ENCODE measurements around the gene FBXL14. TPM values are rescaled to one million over a fixed set of nuclear protein-coding genes. Genes with fewer than 3 reads are reported as not detected.

FBXL14 gene
- total RNA-seq, 2 experiments from 2014 or later, result 27.5 to 28.9 TPM

- Mint-ChIP-seq H3K4me1 (ENCODE audit: low read depth) (peaks cover 37% of the 10 kb centered on the region), H3K36me3 (ENCODE audit: low read depth) (no peaks in the 10 kb centered on the region), H3K27me3 (ENCODE audit: low read depth) (peaks cover 68% of the 10 kb centered on the region), H3K4me3 (peak overlapping the region; percentile 49), H3K27ac (no peak overlapping the region), H3K9me3 (ENCODE audit: insufficient read depth) (no peaks in the 10 kb centered on the region)
- no peak for DNase-seq
- ATAC-seq, result no peak
- CTCF ChIA-PET, result interaction anchor here (1.6 to 2.5 kb wide), 2 partner anchors 53 to 412 kb away, joined by 6 to 9 read pairs; no protein-coding TSS in a partner anchor
- POLR2A ChIA-PET, result no interaction called here
Observed at GRCh38 chr12:1529862-1530591, 64.4 kb downstream of the FBXL14 start.

GRCh38 chr12:1529228-1529861 lies 65.0 kb downstream of the FBXL14 start:
- H3K9me3 Mint-ChIP-seq (ENCODE audit: insufficient read depth), result no peaks in the 10 kb centered on the region
- CTCF ChIA-PET, result interaction anchor here (1.6 to 2.5 kb wide), 2 partner anchors 54 to 411 kb away, joined by 6 to 9 read pairs; no protein-coding TSS in a partner anchor
- ATAC-seq (no peak), DNase-seq (no peak)
- peak overlapping the region; percentile 49 for H3K4me3 Mint-ChIP-seq
- H3K27me3 Mint-ChIP-seq (ENCODE audit: low read depth), result peaks cover 70% of the 10 kb centered on the region
- no peaks in the 10 kb centered on the region for H3K36me3 Mint-ChIP-seq (ENCODE audit: low read depth)
- POLR2A ChIA-PET, result no interaction called here
- H3K27ac Mint-ChIP-seq, result no peak overlapping the region
- peaks cover 31% of the 10 kb centered on the region for H3K4me1 Mint-ChIP-seq (ENCODE audit: low read depth)

GRCh38 chr12:1528791-1529190 lies 65.6 kb downstream of the FBXL14 start:
- peaks cover 27% of the 10 kb centered on the region for H3K4me1 Mint-ChIP-seq (ENCODE audit: low read depth)
- no peak overlapping the region for H3K27ac Mint-ChIP-seq
- peaks cover 73% of the 10 kb centered on the region for H3K27me3 Mint-ChIP-seq (ENCODE audit: low read depth)
- DNase-seq (no peak), ATAC-seq (no peak)
- H3K36me3 Mint-ChIP-seq (ENCODE audit: low read depth), result no peaks in the 10 kb centered on the region
- ChIA-PET POLR2A (no interaction called here), CTCF (interaction anchor here (1.6 to 2.5 kb wide), 2 partner anchors 54 to 411 kb away, joined by 6 to 9 read pairs; no protein-coding TSS in a partner anchor)
- no peak overlapping the region for H3K4me3 Mint-ChIP-seq
- H3K9me3 Mint-ChIP-seq (ENCODE audit: insufficient read depth), result no peaks in the 10 kb centered on the region

GRCh38 chr12:1527789-1528188 lies 66.6 kb downstream of the FBXL14 start:
- no peaks in the 10 kb centered on the region for H3K36me3 Mint-ChIP-seq (ENCODE audit: low read depth)
- H3K4me1 Mint-ChIP-seq (ENCODE audit: low read depth), result peaks cover 17% of the 10 kb centered on the region
- H3K9me3 Mint-ChIP-seq (ENCODE audit: insufficient read depth), result no peaks in the 10 kb centered on the region
- CTCF ChIA-PET, result interaction anchor here (2.5 kb wide), 1 partner anchor 410 kb away, joined by 9 read pairs; no protein-coding TSS in a partner anchor
- no peak overlapping the region for H3K27ac Mint-ChIP-seq
- peaks cover 65% of the 10 kb centered on the region for H3K27me3 Mint-ChIP-seq (ENCODE audit: low read depth)
- POLR2A ChIA-PET, result interaction anchor here (0.5 kb wide), 1 partner anchor 18 kb away, joined by 3 read pairs; no protein-coding TSS in a partner anchor
- no peak for DNase-seq
- H3K4me3 Mint-ChIP-seq, result no peak overlapping the region
- no peak for ATAC-seq

GRCh38 chr12:1525858-1526257 lies 68.5 kb downstream of the FBXL14 start:
- no peak for ATAC-seq
- POLR2A ChIA-PET, result no interaction called here
- CTCF ChIA-PET, result interaction anchor here (0.8 kb wide), 1 partner anchor 58 kb away, joined by 3 read pairs; no protein-coding TSS in a partner anchor
- Mint-ChIP-seq H3K36me3 (ENCODE audit: low read depth) (no peaks in the 10 kb centered on the region), H3K9me3 (ENCODE audit: insufficient read depth) (no peaks in the 10 kb centered on the region), H3K27ac (no peak overlapping the region), H3K27me3 (ENCODE audit: low read depth) (peaks cover 48% of the 10 kb centered on the region), H3K4me1 (ENCODE audit: low read depth) (peaks cover 4% of the 10 kb centered on the region), H3K4me3 (no peak overlapping the region)
- DNase-seq, result no peak

- ATAC-seq (no peak), DNase-seq (no peak)
- Mint-ChIP-seq H3K27ac (no peak overlapping the region), H3K36me3 (ENCODE audit: low read depth) (no peaks in the 10 kb centered on the region), H3K9me3 (ENCODE audit: insufficient read depth) (no peaks in the 10 kb centered on the region), H3K4me1 (ENCODE audit: low read depth) (no peaks in the 10 kb centered on the region), H3K27me3 (ENCODE audit: low read depth) (peaks cover 53% of the 10 kb centered on the region), H3K4me3 (no peak overlapping the region)
- CTCF ChIA-PET, result interaction anchor here (1.5 kb wide), 1 partner anchor 405 kb away, joined by 4 read pairs; no protein-coding TSS in a partner anchor
- POLR2A ChIA-PET, result no interaction called here
Observed at GRCh38 chr12:1523558-1524050, 70.8 kb downstream of the FBXL14 start.

- Mint-ChIP-seq H3K4me1 (ENCODE audit: low read depth) (no peaks in the 10 kb centered on the region), H3K36me3 (ENCODE audit: low read depth) (no peaks in the 10 kb centered on the region), H3K27me3 (ENCODE audit: low read depth) (peaks cover 53% of the 10 kb centered on the region), H3K4me3 (no peak overlapping the region), H3K9me3 (ENCODE audit: insufficient read depth) (no peaks in the 10 kb centered on the region), H3K27ac (no peak overlapping the region)
- ChIA-PET POLR2A (no interaction called here), CTCF (interaction anchor here (1.5 kb wide), 1 partner anchor 405 kb away, joined by 4 read pairs; no protein-coding TSS in a partner anchor)
- DNase-seq, result no peak
- no peak for ATAC-seq
Observed at GRCh38 chr12:1523046-1523445, 71.3 kb downstream of the FBXL14 start.

GRCh38 chr12:1519642-1520041 lies 74.7 kb downstream of the FBXL14 start:
- Mint-ChIP-seq H3K4me1 (ENCODE audit: low read depth) (no peaks in the 10 kb centered on the region), H3K4me3 (no peak overlapping the region), H3K27ac (no peak overlapping the region), H3K9me3 (ENCODE audit: insufficient read depth) (peaks cover 9% of the 10 kb centered on the region), H3K27me3 (ENCODE audit: low read depth) (peaks cover 50% of the 10 kb centered on the region), H3K36me3 (ENCODE audit: low read depth) (no peaks in the 10 kb centered on the region)
- no peak for ATAC-seq
- DNase-seq, result no peak
- ChIA-PET CTCF (interaction anchor here (1.0 to 1.1 kb wide), 2 partner anchors 64 to 402 kb away, joined by 3 to 5 read pairs; no protein-coding TSS in a partner anchor), POLR2A (no interaction called here)

- H3K4me3 Mint-ChIP-seq, result no peak overlapping the region
- DNase-seq, result no peak
- H3K9me3 Mint-ChIP-seq (ENCODE audit: insufficient read depth), result peaks cover 10% of the 10 kb centered on the region
- peaks cover 48% of the 10 kb centered on the region for H3K27me3 Mint-ChIP-seq (ENCODE audit: low read depth)
- H3K4me1 Mint-ChIP-seq (ENCODE audit: low read depth), result no peaks in the 10 kb centered on the region
- H3K27ac Mint-ChIP-seq, result no peak overlapping the region
- H3K36me3 Mint-ChIP-seq (ENCODE audit: low read depth), result no peaks in the 10 kb centered on the region
- no peak for ATAC-seq
- POLR2A ChIA-PET, result no interaction called here
- CTCF ChIA-PET, result interaction anchor here (1.0 to 1.1 kb wide), 2 partner anchors 64 to 401 kb away, joined by 3 to 5 read pairs; no protein-coding TSS in a partner anchor
Observed at GRCh38 chr12:1518591-1519516, 75.5 kb downstream of the FBXL14 start.

- H3K9me3 Mint-ChIP-seq (ENCODE audit: insufficient read depth), result peaks cover 10% of the 10 kb centered on the region
- no peak overlapping the region for H3K4me3 Mint-ChIP-seq
- no peaks in the 10 kb centered on the region for H3K4me1 Mint-ChIP-seq (ENCODE audit: low read depth)
- no peaks in the 10 kb centered on the region for H3K36me3 Mint-ChIP-seq (ENCODE audit: low read depth)
- ATAC-seq, result no peak
- no peak for DNase-seq
- H3K27ac Mint-ChIP-seq, result no peak overlapping the region
- POLR2A ChIA-PET, result no interaction called here
- peaks cover 51% of the 10 kb centered on the region for H3K27me3 Mint-ChIP-seq (ENCODE audit: low read depth)
- CTCF ChIA-PET, result interaction anchor here (1.2 kb wide), 1 partner anchor 87 kb away, joined by 3 read pairs; no protein-coding TSS in a partner anchor
Observed at GRCh38 chr12:1517734-1518525, 76.5 kb downstream of the FBXL14 start.

Measured in activated CD8-positive, alpha-beta T cell treated with anti-CD3 and anti-CD28 coated beads, Interleukin-2, amount 10 ng/mL, durations not matched to agents 7 days and 5 days (primary cell).